Measurements from ENCODE around the gene MTMR3. TPM values are rescaled to one million over a fixed set of nuclear protein-coding genes. Genes with fewer than 3 reads are reported as not detected.

Gene MTMR3
- total RNA-seq, 4 donors from 2014 or later, result 17.2 to 77.8 (median 62.5) TPM

DNA sequence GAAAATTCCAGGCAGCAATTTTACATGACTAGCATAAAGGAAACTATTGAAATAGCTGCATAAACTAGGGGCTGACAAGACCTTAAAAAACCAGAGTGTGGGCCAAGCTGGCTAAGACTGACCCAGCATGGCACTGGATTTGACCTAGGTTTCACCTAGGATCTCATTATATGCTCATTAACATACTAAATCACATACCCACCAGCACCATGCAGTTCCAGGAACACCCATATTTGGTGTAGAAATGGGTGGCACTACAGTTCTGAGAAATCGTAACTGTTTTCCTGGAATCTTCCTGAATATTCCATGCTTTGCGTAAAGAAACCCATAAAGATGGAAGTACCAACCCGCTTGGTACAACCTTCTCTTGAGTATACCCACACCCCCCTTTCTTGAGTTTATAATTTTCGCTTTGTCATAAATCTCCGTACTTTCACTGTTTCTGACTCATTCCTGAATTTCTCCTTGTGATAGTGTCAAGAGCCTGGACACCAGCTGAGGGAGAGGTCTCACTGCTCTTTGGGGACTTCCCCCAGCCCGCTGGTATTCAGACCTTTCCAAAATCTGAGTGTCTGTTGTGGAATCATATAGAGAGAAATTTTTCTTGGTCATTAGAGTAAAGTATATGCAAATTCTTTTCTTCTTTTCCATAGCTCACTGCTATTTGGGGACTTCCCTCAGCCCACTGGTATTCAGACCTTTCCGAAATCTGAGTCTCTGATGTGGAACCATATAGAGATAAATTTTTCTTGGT is 55.1 kb downstream of the MTMR3 start:
- Histone ChIP-seq H3K4me1 (no peaks in the 10 kb centered on the region), H3K36me3 (no peaks in the 10 kb centered on the region), H3K9me3 (no peaks in the 10 kb centered on the region), H3K4me3 (no peak overlapping the region), H3K27ac (no peak overlapping the region), H3K27me3 (no peaks in the 10 kb centered on the region)
- intact Hi-C loops (cut with DNase I; ENCODE audit: low total_unique reads), result no loop called here
- DNase-seq, result no peak
- TF ChIP-seq, protein P1, sequence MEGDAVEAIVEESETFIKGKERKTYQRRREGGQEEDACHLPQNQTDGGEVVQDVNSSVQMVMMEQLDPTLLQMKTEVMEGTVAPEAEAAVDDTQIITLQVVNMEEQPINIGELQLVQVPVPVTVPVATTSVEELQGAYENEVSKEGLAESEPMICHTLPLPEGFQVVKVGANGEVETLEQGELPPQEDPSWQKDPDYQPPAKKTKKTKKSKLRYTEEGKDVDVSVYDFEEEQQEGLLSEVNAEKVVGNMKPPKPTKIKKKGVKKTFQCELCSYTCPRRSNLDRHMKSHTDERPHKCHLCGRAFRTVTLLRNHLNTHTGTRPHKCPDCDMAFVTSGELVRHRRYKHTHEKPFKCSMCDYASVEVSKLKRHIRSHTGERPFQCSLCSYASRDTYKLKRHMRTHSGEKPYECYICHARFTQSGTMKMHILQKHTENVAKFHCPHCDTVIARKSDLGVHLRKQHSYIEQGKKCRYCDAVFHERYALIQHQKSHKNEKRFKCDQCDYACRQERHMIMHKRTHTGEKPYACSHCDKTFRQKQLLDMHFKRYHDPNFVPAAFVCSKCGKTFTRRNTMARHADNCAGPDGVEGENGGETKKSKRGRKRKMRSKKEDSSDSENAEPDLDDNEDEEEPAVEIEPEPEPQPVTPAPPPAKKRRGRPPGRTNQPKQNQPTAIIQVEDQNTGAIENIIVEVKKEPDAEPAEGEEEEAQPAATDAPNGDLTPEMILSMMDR (IDR thresholded peaks at IDR 0.05), result no peak
- no peak for TF ChIP-seq POLR2A (IDR thresholded peaks at IDR 0.05)

DNA sequence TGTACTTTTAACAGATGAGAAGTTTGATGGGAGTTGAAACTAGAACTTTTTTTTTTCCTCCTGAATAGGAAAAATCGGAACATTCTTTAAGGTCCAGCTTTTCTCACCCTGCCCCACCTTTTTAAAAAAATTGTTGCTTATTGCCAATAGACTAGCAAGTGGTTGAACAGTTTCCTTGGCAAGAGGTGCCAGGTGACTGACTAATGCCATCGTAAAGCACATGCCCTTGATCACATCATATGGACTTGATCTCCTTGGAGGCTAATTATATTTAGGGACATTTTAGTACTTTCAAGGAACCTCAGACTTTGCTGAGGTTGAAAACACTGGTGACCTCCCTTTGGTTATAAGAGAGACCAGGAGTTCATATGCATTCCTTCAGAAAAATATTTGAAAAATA is 57.6 kb downstream of the MTMR3 start:
- intact Hi-C loops (cut with DNase I; ENCODE audit: low total_unique reads), result no loop called here
- Histone ChIP-seq H3K36me3 (no peaks in the 10 kb centered on the region), H3K9me3 (no peaks in the 10 kb centered on the region), H3K4me1 (peaks cover 0 to 4% of the 10 kb centered on the region in 2 donors), H3K27me3 (no peaks in the 10 kb centered on the region), H3K4me3 (no peak overlapping the region), H3K27ac (no peak overlapping the region)
- TF ChIP-seq, protein P1 (IDR thresholded peaks at IDR 0.05), result no peak
- TF ChIP-seq POLR2A (IDR thresholded peaks at IDR 0.05), result no peak
- DNase-seq, result no peak

DNA sequence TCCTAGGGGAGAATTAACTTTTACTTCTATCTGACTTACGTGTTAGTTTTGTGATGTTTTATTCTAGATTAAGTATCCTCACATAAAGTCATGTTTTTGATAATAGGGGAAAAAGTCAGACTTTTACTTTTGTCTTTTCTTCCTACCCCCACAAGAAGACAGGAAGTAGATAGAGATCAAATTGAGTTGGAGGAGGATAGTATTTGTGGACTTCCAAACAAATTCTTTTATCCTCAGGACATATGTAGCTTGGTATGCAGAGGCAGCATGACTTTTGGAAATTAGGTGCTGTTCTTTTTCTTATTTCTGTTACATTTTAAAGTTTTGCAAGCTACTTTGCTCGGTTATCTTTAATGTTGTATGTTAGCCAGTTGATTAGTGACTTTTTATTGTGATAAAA is 61.4 kb downstream of the MTMR3 start:
- no peak for DNase-seq
- TF ChIP-seq, protein P1 (IDR thresholded peaks at IDR 0.05), result no peak
- no peak for TF ChIP-seq POLR2A (IDR thresholded peaks at IDR 0.05)
- intact Hi-C loops (cut with DNase I; ENCODE audit: low total_unique reads), result no loop called here
- Histone ChIP-seq H3K27me3 (no peaks in the 10 kb centered on the region), H3K27ac (no peak overlapping the region), H3K4me3 (no peak overlapping the region), H3K9me3 (no peaks in the 10 kb centered on the region), H3K4me1 (peaks cover 5 to 14% of the 10 kb centered on the region in 2 donors), H3K36me3 (no peaks in the 10 kb centered on the region)

DNA sequence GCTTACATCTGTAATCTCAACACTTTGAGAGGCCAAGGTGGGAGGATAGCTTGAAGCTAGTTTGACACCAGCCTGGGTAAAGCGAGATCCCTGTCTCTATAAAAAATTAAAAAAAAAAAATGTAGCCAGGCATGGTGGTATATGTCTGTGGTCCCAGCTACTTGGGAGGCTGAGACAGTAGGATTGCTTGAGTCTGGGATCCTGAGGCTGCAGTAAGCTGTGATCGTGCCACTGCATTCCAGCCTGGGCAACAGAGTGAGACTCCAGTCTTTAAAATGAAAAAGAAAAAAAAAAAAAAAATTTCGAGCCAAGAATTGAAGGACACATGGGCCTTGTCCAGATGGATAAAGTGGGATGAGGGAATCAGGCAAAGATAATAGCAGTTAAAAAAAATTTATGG is 62.5 kb downstream of the MTMR3 start:
- Histone ChIP-seq H3K27ac (no peak overlapping the region), H3K4me3 (no peak overlapping the region), H3K4me1 (peaks cover 5 to 14% of the 10 kb centered on the region in 2 donors), H3K27me3 (no peaks in the 10 kb centered on the region), H3K36me3 (no peaks in the 10 kb centered on the region), H3K9me3 (no peaks in the 10 kb centered on the region)
- TF ChIP-seq POLR2A (IDR thresholded peaks at IDR 0.05), result no peak
- TF ChIP-seq, protein P1 (IDR thresholded peaks at IDR 0.05), result no peak
- no peak for DNase-seq
- intact Hi-C loops (cut with DNase I; ENCODE audit: low total_unique reads), result no loop called here

DNA sequence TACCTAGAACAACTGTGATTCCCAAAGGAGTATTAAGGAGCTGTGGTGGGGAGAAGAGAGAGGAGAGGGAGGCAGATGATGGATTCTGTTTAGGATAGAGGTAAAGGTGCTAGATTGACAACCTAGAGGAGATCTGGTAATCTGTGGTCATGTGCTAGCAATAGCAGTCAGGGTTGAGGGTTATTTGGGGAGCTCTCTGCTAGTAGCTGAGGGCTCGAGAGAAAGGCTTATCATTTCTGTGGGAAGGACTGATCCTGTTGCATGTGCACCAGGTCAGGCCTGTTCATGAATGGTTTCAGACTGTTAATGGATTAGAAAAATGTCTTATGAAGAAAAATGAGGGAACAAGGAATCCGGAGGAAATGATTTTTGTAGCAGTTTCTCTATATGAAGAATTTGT is 63.2 kb downstream of the MTMR3 start:
- TF ChIP-seq, protein P1 (IDR thresholded peaks at IDR 0.05), result no peak
- TF ChIP-seq POLR2A (IDR thresholded peaks at IDR 0.05), result no peak
- intact Hi-C loops (cut with DNase I; ENCODE audit: low total_unique reads), result no loop called here
- DNase-seq, result no peak
- Histone ChIP-seq H3K36me3 (no peaks in the 10 kb centered on the region), H3K9me3 (no peaks in the 10 kb centered on the region), H3K27ac (no peak overlapping the region), H3K27me3 (no peaks in the 10 kb centered on the region), H3K4me1 (peaks cover 5 to 14% of the 10 kb centered on the region in 2 donors), H3K4me3 (no peak overlapping the region)
